Ishikawa (cell line): Measurements from ENCODE around the gene SLC25A33.

ENCODE experiments used
- EP300 ChIP-seq: IDR thresholded peaks from 2 replicates; pipeline ENCODE4 v1.6.1; 2012; ENCODE audit warnings: borderline replicate concordance
- FOXM1 ChIP-seq: IDR thresholded peaks from 2 replicates; pipeline ENCODE4 v1.6.1; 2012; ENCODE audit warnings: low read depth, borderline replicate concordance
- MAX ChIP-seq: IDR thresholded peaks from 2 replicates; pipeline ENCODE4 v1.6.1; 2012
- NFIC ChIP-seq: IDR thresholded peaks from 2 replicates; pipeline ENCODE4 v1.6.1; 2012
- REST ChIP-seq: IDR thresholded peaks from 2 replicates; pipeline ENCODE4 v1.6.1; 2012; ENCODE audit warnings: low read depth, mild to moderate bottlenecking
- TAF1 ChIP-seq: IDR thresholded peaks from 2 replicates; pipeline ENCODE4 v1.6.1; 2012; ENCODE audit warnings: low read depth, mild to moderate bottlenecking
- TCF12 ChIP-seq: IDR thresholded peaks from 2 replicates; pipeline ENCODE4 v1.6.1; 2012; ENCODE audit warnings: low read depth
- TEAD4 ChIP-seq: IDR thresholded peaks from 2 replicates; pipeline ENCODE4 v1.6.1; 2012
- USF1 ChIP-seq: IDR thresholded peaks from 2 replicates; pipeline ENCODE4 v1.6.1; 2012
- YY1 ChIP-seq: IDR thresholded peaks from 2 replicates; pipeline ENCODE4 v1.6.1; 2012; ENCODE audit warnings: low read depth

- no peak for TF ChIP-seq MAX
- no peak for TF ChIP-seq TCF12
- no peak for TF ChIP-seq TAF1
- TF ChIP-seq YY1, result no peak
- TF ChIP-seq EP300, result no peak
- TF ChIP-seq FOXM1, result no peak
- TF ChIP-seq REST, result no peak
- no peak for TF ChIP-seq USF1
- no peak for TF ChIP-seq NFIC
- TF ChIP-seq TEAD4, result no peak
Observed at GRCh38 chr1:9534953-9535352, 4.3 kb upstream of the SLC25A33 start.
